Measurements from ENCODE around the gene KDM4B.

DNA sequence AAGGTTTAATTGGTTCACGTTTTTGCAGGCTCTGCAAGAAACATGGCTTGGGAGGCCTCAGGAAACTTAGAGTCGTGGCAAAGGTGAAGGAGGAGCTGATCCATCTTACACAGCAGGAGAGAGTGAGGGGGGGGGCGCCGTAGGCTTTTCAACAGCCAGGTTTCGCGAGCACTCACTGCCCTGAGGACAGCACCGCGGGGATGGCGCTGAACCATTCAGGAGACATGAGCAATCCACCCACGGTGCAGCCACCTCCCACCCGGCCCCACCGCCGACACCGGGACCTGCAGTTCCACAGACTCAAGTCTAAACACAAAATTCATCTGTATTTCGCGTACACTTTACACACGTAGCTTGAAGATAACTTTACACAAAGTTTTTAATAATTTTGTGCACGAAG is 73.6 kb downstream of the KDM4B start:
- TF ChIP-seq CHD2 (IDR thresholded peaks at IDR 0.05; ENCODE audit: low read length) (no peak), TEAD4 (IDR thresholded peaks at IDR 0.05; ENCODE audit: low read depth, low read length) (no peak), BRCA1 (IDR thresholded peaks at IDR 0.05; ENCODE audit: low read depth, low read length) (no peak), EZH2 (IDR thresholded peaks at IDR 0.05; ENCODE audit: low read depth, low read length, severe bottlenecking) (no peak), CTCF (IDR thresholded peaks at IDR 0.05; ENCODE audit: control extremely low read depth in 1 of 3, insufficient read depth in 1 of 3, low read depth in 1 of 3, low read length in 3 of 3) (no peak), KDM1A (IDR thresholded peaks at IDR 0.05; ENCODE audit: borderline replicate concordance, low read length) (no peak), MAFK (IDR thresholded peaks at IDR 0.05; ENCODE audit: low read depth, low read length) (no peak), USF2 (IDR thresholded peaks at IDR 0.05; ENCODE audit: low read length) (no peak)
